Ishikawa (cell line): Measurements from ENCODE around the gene GSTM4.

ENCODE experiments used
- CEBPB ChIP-seq: IDR thresholded peaks from 2 replicates; pipeline ENCODE4 v1.6.1; 2012
- EP300 ChIP-seq: IDR thresholded peaks from 2 replicates; pipeline ENCODE4 v1.6.1; 2012; ENCODE audit warnings: borderline replicate concordance
- FOXM1 ChIP-seq: IDR thresholded peaks from 2 replicates; pipeline ENCODE4 v1.6.1; 2012; ENCODE audit warnings: low read depth, borderline replicate concordance
- NFIC ChIP-seq: IDR thresholded peaks from 2 replicates; pipeline ENCODE4 v1.6.1; 2012
- RAD21 ChIP-seq: IDR thresholded peaks from 2 replicates; pipeline ENCODE4 v1.6.1; 2012; ENCODE audit warnings: low read depth
- TAF1 ChIP-seq: IDR thresholded peaks from 2 replicates; pipeline ENCODE4 v1.6.1; 2012; ENCODE audit warnings: low read depth, mild to moderate bottlenecking
- TCF12 ChIP-seq: IDR thresholded peaks from 2 replicates; pipeline ENCODE4 v1.6.1; 2012; ENCODE audit warnings: low read depth
- YY1 ChIP-seq: IDR thresholded peaks from 2 replicates; pipeline ENCODE4 v1.6.1; 2012; ENCODE audit warnings: low read depth
- TF ChIP-seq, protein P1 (sequence below): IDR thresholded peaks from 2 replicates; pipeline ENCODE4 v1.6.1; 2012; ENCODE audit warnings: low read depth, mild to moderate bottlenecking
- TF ChIP-seq, protein P2 (sequence below): IDR thresholded peaks from 2 replicates; pipeline ENCODE4 v1.6.1; 2012
- TF ChIP-seq, protein P3 (sequence below): IDR thresholded peaks from 2 replicates; pipeline ENCODE4 v1.6.1; 2012

DNA sequence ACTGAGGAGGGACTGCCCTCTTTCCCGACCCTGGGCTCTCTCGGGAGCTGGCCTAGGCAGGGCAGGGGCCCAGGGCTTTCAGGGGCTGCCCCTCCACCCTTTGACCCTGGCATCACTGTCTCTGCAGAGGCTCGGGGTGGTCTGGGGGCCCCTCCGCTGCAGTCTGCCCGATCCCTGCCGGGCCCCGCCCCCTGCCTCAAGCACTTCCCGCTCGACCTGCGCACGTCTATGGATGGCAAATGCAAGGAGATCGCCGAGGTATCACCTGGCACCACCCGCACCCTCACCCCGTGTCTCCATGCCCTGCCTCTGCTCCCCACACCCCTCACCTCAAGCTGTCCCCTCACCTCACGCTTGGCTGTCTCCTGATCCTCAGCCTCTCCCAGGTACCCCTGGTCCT lies 30.7 kb upstream of the GSTM4 start:
- TF ChIP-seq TAF1 (no peak), EP300 (no peak), RAD21 (no peak), YY1 (no peak), TCF12 (no peak), FOXM1 (no peak), NFIC (no peak), CEBPB (no peak)
- TF ChIP-seq, protein P1, sequence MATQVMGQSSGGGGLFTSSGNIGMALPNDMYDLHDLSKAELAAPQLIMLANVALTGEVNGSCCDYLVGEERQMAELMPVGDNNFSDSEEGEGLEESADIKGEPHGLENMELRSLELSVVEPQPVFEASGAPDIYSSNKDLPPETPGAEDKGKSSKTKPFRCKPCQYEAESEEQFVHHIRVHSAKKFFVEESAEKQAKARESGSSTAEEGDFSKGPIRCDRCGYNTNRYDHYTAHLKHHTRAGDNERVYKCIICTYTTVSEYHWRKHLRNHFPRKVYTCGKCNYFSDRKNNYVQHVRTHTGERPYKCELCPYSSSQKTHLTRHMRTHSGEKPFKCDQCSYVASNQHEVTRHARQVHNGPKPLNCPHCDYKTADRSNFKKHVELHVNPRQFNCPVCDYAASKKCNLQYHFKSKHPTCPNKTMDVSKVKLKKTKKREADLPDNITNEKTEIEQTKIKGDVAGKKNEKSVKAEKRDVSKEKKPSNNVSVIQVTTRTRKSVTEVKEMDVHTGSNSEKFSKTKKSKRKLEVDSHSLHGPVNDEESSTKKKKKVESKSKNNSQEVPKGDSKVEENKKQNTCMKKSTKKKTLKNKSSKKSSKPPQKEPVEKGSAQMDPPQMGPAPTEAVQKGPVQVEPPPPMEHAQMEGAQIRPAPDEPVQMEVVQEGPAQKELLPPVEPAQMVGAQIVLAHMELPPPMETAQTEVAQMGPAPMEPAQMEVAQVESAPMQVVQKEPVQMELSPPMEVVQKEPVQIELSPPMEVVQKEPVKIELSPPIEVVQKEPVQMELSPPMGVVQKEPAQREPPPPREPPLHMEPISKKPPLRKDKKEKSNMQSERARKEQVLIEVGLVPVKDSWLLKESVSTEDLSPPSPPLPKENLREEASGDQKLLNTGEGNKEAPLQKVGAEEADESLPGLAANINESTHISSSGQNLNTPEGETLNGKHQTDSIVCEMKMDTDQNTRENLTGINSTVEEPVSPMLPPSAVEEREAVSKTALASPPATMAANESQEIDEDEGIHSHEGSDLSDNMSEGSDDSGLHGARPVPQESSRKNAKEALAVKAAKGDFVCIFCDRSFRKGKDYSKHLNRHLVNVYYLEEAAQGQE, result no peak
- TF ChIP-seq, protein P2, sequence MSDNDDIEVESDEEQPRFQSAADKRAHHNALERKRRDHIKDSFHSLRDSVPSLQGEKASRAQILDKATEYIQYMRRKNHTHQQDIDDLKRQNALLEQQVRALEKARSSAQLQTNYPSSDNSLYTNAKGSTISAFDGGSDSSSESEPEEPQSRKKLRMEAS, result no peak
- TF ChIP-seq, protein P3, sequence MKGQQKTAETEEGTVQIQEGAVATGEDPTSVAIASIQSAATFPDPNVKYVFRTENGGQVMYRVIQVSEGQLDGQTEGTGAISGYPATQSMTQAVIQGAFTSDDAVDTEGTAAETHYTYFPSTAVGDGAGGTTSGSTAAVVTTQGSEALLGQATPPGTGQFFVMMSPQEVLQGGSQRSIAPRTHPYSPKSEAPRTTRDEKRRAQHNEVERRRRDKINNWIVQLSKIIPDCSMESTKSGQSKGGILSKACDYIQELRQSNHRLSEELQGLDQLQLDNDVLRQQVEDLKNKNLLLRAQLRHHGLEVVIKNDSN, result no peak
